H1 (cell line): ENCODE data around the gene PRRX2. TPM values are rescaled to one million over a fixed set of nuclear protein-coding genes. Genes with fewer than 3 reads are reported as not detected.

Experiments
- ATF2 ChIP-seq: IDR thresholded peaks from 2 replicates; pipeline ENCODE4 v1.6.1; 2012; ENCODE audit warnings: low read length, inconsistent platforms
- BACH1 ChIP-seq: IDR thresholded peaks from 2 replicates; pipeline ENCODE4 v1.6.1; 2012; ENCODE audit warnings: low read length, improper control_type of control experiment
- CEBPB ChIP-seq: IDR thresholded peaks from 2 replicates; pipeline ENCODE4 v1.6.1; 2012; ENCODE audit warnings: low read depth, low read length
- CHD2 ChIP-seq: IDR thresholded peaks from 2 replicates; pipeline ENCODE4 v1.6.1; 2012; ENCODE audit warnings: low read length, improper control_type of control experiment
- CTCF ChIP-seq, 3 experiments: IDR thresholded peaks; 1 replicate in 2 of 3; 2 replicates in 1 of 3; pipeline versions ENCODE4 v1.5.1 to v1.6.1; 2011; ENCODE audit warnings: low read length in 3 of 3, mild to moderate bottlenecking in 3 of 3, inconsistent platforms in 2 of 3, low read depth in 1 of 3, moderate library complexity in 1 of 3; ENCODE audit not compliant: insufficient read depth in 1 of 3; ENCODE audit errors: control extremely low read depth in 1 of 3
- E2F6 ChIP-seq: IDR thresholded peaks from 2 replicates; pipeline ENCODE4 v1.6.1; 2012; ENCODE audit warnings: inconsistent platforms
- EZH2 ChIP-seq: fragments of 200-600 bp; sonication (generic); IDR thresholded peaks from 2 replicates; pipeline ENCODE4 v1.7.1; 2012; ENCODE audit warnings: low read depth, mild to moderate bottlenecking, moderate library complexity, low read length, inconsistent platforms; ENCODE audit not compliant: severe bottlenecking
- HDAC2 ChIP-seq, 2 experiments: fragments of 300-600 bp in 1 of 2; sonication (generic) in 1 of 2; IDR thresholded peaks; 2 replicates each; pipeline ENCODE4 v1.6.1; 2011 to 2012; ENCODE audit warnings: low read depth in 2 of 2, low read length in 2 of 2, mild to moderate bottlenecking in 2 of 2, moderate library complexity in 2 of 2, borderline replicate concordance in 1 of 2, inconsistent platforms in 1 of 2
- KDM4A ChIP-seq: IDR thresholded peaks from one replicate; pipeline ENCODE4 v1.7.1; 2012; ENCODE audit warnings: low read depth, mild to moderate bottlenecking, moderate library complexity, low read length, inconsistent platforms; ENCODE audit not compliant: severe bottlenecking
- KDM5A ChIP-seq: fragments of 200-600 bp; IDR thresholded peaks from 2 replicates; pipeline ENCODE4 v1.7.1; 2012; ENCODE audit warnings: mild to moderate bottlenecking, low read length, inconsistent platforms, mixed read lengths
- MAFK ChIP-seq: IDR thresholded peaks from 2 replicates; pipeline ENCODE4 v1.6.1; 2012; ENCODE audit warnings: low read depth, mild to moderate bottlenecking, improper control_type of control experiment, low read length
- PHF8 ChIP-seq: fragments of 200-600 bp; sonication (generic); conservative IDR thresholded peaks from 2 replicates; pipeline ENCODE4 v1.7.1; 2012; ENCODE audit warnings: low read depth, mild to moderate bottlenecking, inconsistent platforms, low read length, moderate library complexity
- POU5F1 ChIP-seq: IDR thresholded peaks from 2 replicates; pipeline ENCODE4 v1.6.1; 2011; ENCODE audit warnings: low read depth, mild to moderate bottlenecking, low read length, moderate library complexity
- RAD21 ChIP-seq, 2 experiments: IDR thresholded peaks in 1 of 2; conservative IDR thresholded peaks in 1 of 2; 2 replicates each; pipeline ENCODE4 v1.6.1; 2011; ENCODE audit warnings: low read depth in 2 of 2, low read length in 2 of 2, improper control_type of control experiment in 1 of 2, inconsistent platforms in 1 of 2, mild to moderate bottlenecking in 1 of 2, moderate library complexity in 1 of 2
- SP2 ChIP-seq: IDR thresholded peaks from 2 replicates; pipeline ENCODE4 v1.6.1; 2012; ENCODE audit warnings: mild to moderate bottlenecking, low read length, inconsistent platforms
- SP4 ChIP-seq: IDR thresholded peaks from 2 replicates; pipeline ENCODE4 v1.6.1; 2012; ENCODE audit warnings: low read length, inconsistent platforms
- SRF ChIP-seq: IDR thresholded peaks from 2 replicates; pipeline ENCODE4 v1.6.1; 2011; ENCODE audit warnings: mild to moderate bottlenecking, low read depth, low read length, moderate library complexity
- polyA plus RNA-seq, 7 experiments: library from polyadenylated mRNA; depleted of rRNA in 3 of 7; stranded (reverse) in 5 of 7; unstranded in 2 of 7; fragments of >200 nt in 5 of 7; fragments of 200-250 nt in 2 of 7; gene quantifications; 1 replicate in 5 of 7; 2 replicates in 1 of 7; 4 replicates in 1 of 7; pipeline versions ENCODE4 v1.2.1 to v1.2.3, GENCODE V29; 2011 to 2013; ENCODE audit warnings: missing spikeins in 2 of 7, mixed read lengths in 2 of 7
- total RNA-seq: library from RNA; stranded (reverse); fragmentation: NEBNext Ultra II Directional; extraction: Animal tissue kit (Norgen Biotek cat#: 25700); gene quantifications from 2 replicates; pipeline ENCODE4 v1.2.1, GENCODE V29; 2021

The PRRX2 gene
- total and polyA plus RNA-seq, 2 of the 8 experiments (the other 6 are each of a cell fraction or from before 2014, with no cell fraction given): 5.8 to 9.2 TPM

GRCh38 chr9:129641750-129642585, 23.5 kb upstream of the PRRX2 start, which contains the start of gene ASB6 (continued):
- TF ChIP-seq HDAC2 (IDR thresholded peaks at IDR 0.05; ENCODE audit: borderline replicate concordance in 1 of 2, low read depth in 2 of 2, low read length in 2 of 2) (peak; percentile 92 to 95; a peak in 3 of 4 replicates), CTCF (IDR thresholded peaks at IDR 0.05; ENCODE audit: control extremely low read depth in 1 of 3, insufficient read depth in 1 of 3, low read depth in 1 of 3, low read length in 3 of 3) (peak in 1 of 3 experiments; percentile 97; a peak in 3 of 4 replicates), PHF8 (peak; percentile 84), E2F6 (no peak), SP2 (peak; percentile 81), EZH2 (no peak), KDM5A (0 out of 2 replicates have a peak, but pooled peaks have one; percentile 62), POU5F1 (no peak), RAD21 (IDR thresholded peaks at IDR 0.05 in 1 of 2, conservative IDR thresholded peaks at IDR 0.05 in 1 of 2; ENCODE audit: low read depth in 2 of 2, low read length in 2 of 2) (peak; percentile 92 to 93), KDM4A (peak; percentile 83), ATF2 (no peak), SRF (0 out of 2 replicates have a peak, but pooled peaks have one; percentile 43), MAFK (no peak), CHD2 (no peak; the same call in 1 of the 2 replicates), BACH1 (peak; percentile 96), CEBPB (no peak), SP4 (no peak; the same call in 1 of the 2 replicates)
